KOPT-K1 (cell line): ENCODE results near the gene VWA5B1.

Source experiments
- H3K27ac ChIP-seq: fragments of 200-600 bp; sonication (generic); 2 replicates; pipeline ENCODE4 v1.5.1; 2016; ENCODE audit warnings: antibody characterized with exemption, mild to moderate bottlenecking, low read depth, low read length; ENCODE audit not compliant: poor library complexity, severe bottlenecking
- H3K36me3 ChIP-seq: fragments of 200-600 bp; sonication (generic); 2 replicates; pipeline ENCODE4 v1.5.1; 2017; ENCODE audit warnings: antibody characterized with exemption, mild to moderate bottlenecking, low read length, moderate library complexity; ENCODE audit not compliant: insufficient read depth
- H3K9me3 ChIP-seq: fragments of 200-600 bp; sonication (generic); 2 replicates; pipeline ENCODE4 v1.5.1; 2017; ENCODE audit warnings: antibody characterized with exemption, low read length, mild to moderate bottlenecking; ENCODE audit not compliant: insufficient read depth, poor library complexity, severe bottlenecking

The VWA5B1 gene

GRCh38 chr1:20359451-20360330 lies 69.0 kb downstream of the VWA5B1 start:
- H3K27ac ChIP-seq = no peak overlapping the region
- H3K9me3 ChIP-seq = no peaks in the 10 kb centered on the region
- H3K36me3 ChIP-seq = no peaks in the 10 kb centered on the region

GRCh38 chr1:20361401-20361800 lies 70.7 kb downstream of the VWA5B1 start:
- Histone ChIP-seq H3K36me3 (no peaks in the 10 kb centered on the region), H3K9me3 (no peaks in the 10 kb centered on the region), H3K27ac (no peak overlapping the region)

- H3K36me3 ChIP-seq = no peaks in the 10 kb centered on the region
- no peaks in the 10 kb centered on the region for H3K9me3 ChIP-seq
- H3K27ac ChIP-seq = no peak overlapping the region
Measured at GRCh38 chr1:20361805-20362381, 71.2 kb downstream of the VWA5B1 start.

GRCh38 chr1:20362856-20363255 lies 72.2 kb downstream of the VWA5B1 start:
- Histone ChIP-seq H3K36me3 (no peaks in the 10 kb centered on the region), H3K27ac (no peak overlapping the region), H3K9me3 (no peaks in the 10 kb centered on the region)

- Histone ChIP-seq H3K27ac (no peak overlapping the region), H3K9me3 (no peaks in the 10 kb centered on the region), H3K36me3 (no peaks in the 10 kb centered on the region)
Measured at GRCh38 chr1:20365421-20366055, 74.9 kb downstream of the VWA5B1 start.

GRCh38 chr1:20366056-20366462 lies 75.4 kb downstream of the VWA5B1 start:
- no peaks in the 10 kb centered on the region for H3K9me3 ChIP-seq
- no peaks in the 10 kb centered on the region for H3K36me3 ChIP-seq
- no peak overlapping the region for H3K27ac ChIP-seq

- Histone ChIP-seq H3K9me3 (no peaks in the 10 kb centered on the region), H3K36me3 (no peaks in the 10 kb centered on the region), H3K27ac (no peak overlapping the region)
Measured at GRCh38 chr1:20366463-20367115, 75.9 kb downstream of the VWA5B1 start.

- H3K36me3 ChIP-seq = no peaks in the 10 kb centered on the region
- H3K9me3 ChIP-seq = no peaks in the 10 kb centered on the region
- no peak overlapping the region for H3K27ac ChIP-seq
Measured at GRCh38 chr1:20367116-20367585, 76.5 kb downstream of the VWA5B1 start.

GRCh38 chr1:20367626-20368025 lies 77.0 kb downstream of the VWA5B1 start:
- Histone ChIP-seq H3K9me3 (no peaks in the 10 kb centered on the region), H3K27ac (no peak overlapping the region), H3K36me3 (no peaks in the 10 kb centered on the region)

- no peaks in the 10 kb centered on the region for H3K9me3 ChIP-seq
- no peak overlapping the region for H3K27ac ChIP-seq
- H3K36me3 ChIP-seq = no peaks in the 10 kb centered on the region
Measured at GRCh38 chr1:20368866-20369470, 78.3 kb downstream of the VWA5B1 start.

- Histone ChIP-seq H3K36me3 (no peaks in the 10 kb centered on the region), H3K9me3 (no peaks in the 10 kb centered on the region)
Measured at GRCh38 chr1:20370698-20371097, 80.0 kb downstream of the VWA5B1 start.

GRCh38 chr1:20371411-20371810 lies 80.7 kb downstream of the VWA5B1 start:
- Histone ChIP-seq H3K27ac (no peak overlapping the region), H3K9me3 (no peaks in the 10 kb centered on the region), H3K36me3 (no peaks in the 10 kb centered on the region)

More at GRCh38 chr1:20370698-20371097, 80.0 kb downstream of the VWA5B1 start:
- no peak overlapping the region for H3K27ac ChIP-seq

GRCh38 chr1:20371883-20372282 lies 81.2 kb downstream of the VWA5B1 start:
- H3K36me3 ChIP-seq = no peaks in the 10 kb centered on the region
- no peak overlapping the region for H3K27ac ChIP-seq
- no peaks in the 10 kb centered on the region for H3K9me3 ChIP-seq

- no peaks in the 10 kb centered on the region for H3K36me3 ChIP-seq
- no peak overlapping the region for H3K27ac ChIP-seq
- no peaks in the 10 kb centered on the region for H3K9me3 ChIP-seq
Measured at GRCh38 chr1:20372676-20373075, 82.0 kb downstream of the VWA5B1 start.

GRCh38 chr1:20373286-20373685 lies 82.6 kb downstream of the VWA5B1 start:
- H3K27ac ChIP-seq = no peak overlapping the region
- H3K36me3 ChIP-seq = no peaks in the 10 kb centered on the region
- H3K9me3 ChIP-seq = no peaks in the 10 kb centered on the region
